Measurements from ENCODE around the gene TMEM79.

GRCh38 chr1:156320560-156320959 lies 36.4 kb downstream of the TMEM79 start:
- no peak for TF ChIP-seq CTCF (IDR thresholded peaks at IDR 0.05)
- TF ChIP-seq ZFX (IDR thresholded peaks at IDR 0.05; ENCODE audit: borderline replicate concordance): no peak
